Measurements from ENCODE around the gene OLA1. TPM values are rescaled to one million over a fixed set of nuclear protein-coding genes. Genes with fewer than 3 reads are reported as not detected.

Gene OLA1
- total RNA-seq, 1 experiment from 2014 or later, result 109 TPM

GRCh38 chr2:174051741-174052583, 196.4 kb downstream of the OLA1 start:
- POLR2A ChIA-PET, result interaction anchor here (0.9 kb wide), 1 partner anchor 86 kb away, joined by 4 read pairs; no protein-coding TSS in a partner anchor
- peaks cover 6% of the 10 kb centered on the region for H3K9me3 Mint-ChIP-seq
- TF ChIP-seq FOXP4 (CRISPR knock-in tag; IDR thresholded peaks at IDR 0.05) (no peak), ZNF219 (CRISPR knock-in tag; IDR thresholded peaks at IDR 0.05; ENCODE audit: borderline replicate concordance) (no peak), ZNF232 (CRISPR knock-in tag; IDR thresholded peaks at IDR 0.05) (no peak), AR (CRISPR knock-in tag; IDR thresholded peaks at IDR 0.05) (no peak), IRF2 (CRISPR knock-in tag; IDR thresholded peaks at IDR 0.05; ENCODE audit: borderline replicate concordance, low read depth) (no peak), CREB1 (CRISPR knock-in tag; IDR thresholded peaks at IDR 0.05) (no peak), ZMAT4 (CRISPR knock-in tag; IDR thresholded peaks at IDR 0.05) (no peak), HMGA2 (CRISPR knock-in tag; IDR thresholded peaks at IDR 0.05) (no peak), KAT7 (CRISPR knock-in tag; IDR thresholded peaks at IDR 0.05; ENCODE audit: borderline replicate concordance) (no peak), OVOL2 (CRISPR knock-in tag; IDR thresholded peaks at IDR 0.05; ENCODE audit: borderline replicate concordance) (no peak)
- H3K4me3 Mint-ChIP-seq, result no peak overlapping the region
- H3K27me3 Mint-ChIP-seq (ENCODE audit: low read depth), result no peaks in the 10 kb centered on the region; the same call in 1 of the 2 replicates
- peaks cover 44% of the 10 kb centered on the region for H3K4me1 Mint-ChIP-seq
- no peak for DNase-seq (ENCODE audit: low spot score)
- 0 out of 2 replicates have a peak, but pooled peaks cover 4% of the 10 kb centered on the region for H3K36me3 Mint-ChIP-seq
- H3K27ac Mint-ChIP-seq, result no peak overlapping the region; the same call in 1 of the 2 replicates
- CTCF ChIA-PET, result interaction anchor here (0.6 to 2.9 kb wide), 7 partner anchors 12 to 651 kb away, joined by 3 to 13 read pairs (median 3); no protein-coding TSS in a partner anchor
- ATAC-seq, result peak; percentile 53

GRCh38 chr2:174051068-174051467, 197.3 kb downstream of the OLA1 start:
- Mint-ChIP-seq H3K27me3 (ENCODE audit: low read depth) (no peaks in the 10 kb centered on the region; the same call in 1 of the 2 replicates), H3K36me3 (0 out of 2 replicates have a peak, but pooled peaks cover 4% of the 10 kb centered on the region), H3K4me3 (no peak overlapping the region), H3K4me1 (peaks cover 44% of the 10 kb centered on the region), H3K27ac (peak overlapping the region; percentile 26), H3K9me3 (peaks cover 12% of the 10 kb centered on the region)
- CTCF ChIA-PET, result interaction anchor here (0.7 to 2.9 kb wide), 6 partner anchors 11 to 650 kb away, joined by 3 to 13 read pairs (median 4); no protein-coding TSS in a partner anchor
- no peak for DNase-seq (ENCODE audit: low spot score)
- ATAC-seq, result no peak
- POLR2A ChIA-PET, result interaction anchor here (0.9 kb wide), 1 partner anchor 85 kb away, joined by 4 read pairs; no protein-coding TSS in a partner anchor
- no peak for TF ChIP-seq ZNF121 (CRISPR knock-in tag; IDR thresholded peaks at IDR 0.05)
- TF ChIP-seq NR3C1 (CRISPR knock-in tag; conservative IDR thresholded peaks at IDR 0.05; ENCODE audit: low read depth), result no peak
- no peak for TF ChIP-seq AR (CRISPR knock-in tag; IDR thresholded peaks at IDR 0.05)
- TF ChIP-seq CREB1 (CRISPR knock-in tag; IDR thresholded peaks at IDR 0.05), result no peak
- TF ChIP-seq FOXP4 (CRISPR knock-in tag; IDR thresholded peaks at IDR 0.05), result no peak
- TF ChIP-seq STAT6 (CRISPR knock-in tag; conservative IDR thresholded peaks at IDR 0.05; ENCODE audit: low read depth), result no peak
- TF ChIP-seq ZNF281 (CRISPR knock-in tag; IDR thresholded peaks at IDR 0.05), result no peak
- TF ChIP-seq ZNF263 (CRISPR knock-in tag; IDR thresholded peaks at IDR 0.05; ENCODE audit: low read depth), result no peak
- no peak for TF ChIP-seq KAT7 (CRISPR knock-in tag; IDR thresholded peaks at IDR 0.05; ENCODE audit: borderline replicate concordance)

Data from WTC11 (cell line).